ENCODE measurements around the gene CNTNAP2.

CNTNAP2 gene

GRCh38 chr7:147183276-147183675 is 1066.7 kb downstream of the CNTNAP2 start:
- Histone ChIP-seq H3K27me3 (no peaks in the 10 kb centered on the region), H3K4me1 (no peaks in the 10 kb centered on the region), H3K9me3 (no peaks in the 10 kb centered on the region), H3K4me3 (ENCODE audit: low read depth, low read length) (no peak overlapping the region), H3K36me3 (no peaks in the 10 kb centered on the region)
- TF ChIP-seq, protein P1, sequence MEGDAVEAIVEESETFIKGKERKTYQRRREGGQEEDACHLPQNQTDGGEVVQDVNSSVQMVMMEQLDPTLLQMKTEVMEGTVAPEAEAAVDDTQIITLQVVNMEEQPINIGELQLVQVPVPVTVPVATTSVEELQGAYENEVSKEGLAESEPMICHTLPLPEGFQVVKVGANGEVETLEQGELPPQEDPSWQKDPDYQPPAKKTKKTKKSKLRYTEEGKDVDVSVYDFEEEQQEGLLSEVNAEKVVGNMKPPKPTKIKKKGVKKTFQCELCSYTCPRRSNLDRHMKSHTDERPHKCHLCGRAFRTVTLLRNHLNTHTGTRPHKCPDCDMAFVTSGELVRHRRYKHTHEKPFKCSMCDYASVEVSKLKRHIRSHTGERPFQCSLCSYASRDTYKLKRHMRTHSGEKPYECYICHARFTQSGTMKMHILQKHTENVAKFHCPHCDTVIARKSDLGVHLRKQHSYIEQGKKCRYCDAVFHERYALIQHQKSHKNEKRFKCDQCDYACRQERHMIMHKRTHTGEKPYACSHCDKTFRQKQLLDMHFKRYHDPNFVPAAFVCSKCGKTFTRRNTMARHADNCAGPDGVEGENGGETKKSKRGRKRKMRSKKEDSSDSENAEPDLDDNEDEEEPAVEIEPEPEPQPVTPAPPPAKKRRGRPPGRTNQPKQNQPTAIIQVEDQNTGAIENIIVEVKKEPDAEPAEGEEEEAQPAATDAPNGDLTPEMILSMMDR (IDR thresholded peaks at IDR 0.05; ENCODE audit: low read depth, low read length) = no peak
- DNase-seq = no peak

GRCh38 chr7:147188467-147188866 is 1071.9 kb downstream of the CNTNAP2 start:
- TF ChIP-seq, protein P1 (IDR thresholded peaks at IDR 0.05; ENCODE audit: low read depth, low read length) = no peak
- no peaks in the 10 kb centered on the region for H3K36me3 ChIP-seq
- no peaks in the 10 kb centered on the region for H3K27me3 ChIP-seq
- H3K9me3 ChIP-seq = no peaks in the 10 kb centered on the region
- no peak overlapping the region for H3K4me3 ChIP-seq (ENCODE audit: low read depth, low read length)
- no peaks in the 10 kb centered on the region for H3K4me1 ChIP-seq
- DNase-seq = no peak

- DNase-seq = no peak
- TF ChIP-seq, protein P1 (IDR thresholded peaks at IDR 0.05; ENCODE audit: low read depth, low read length) = no peak
- H3K9me3 ChIP-seq = no peaks in the 10 kb centered on the region; the same call in 1 of the 2 replicates
These were observed 1076.9 kb downstream of the CNTNAP2 start for GRCh38 chr7:147193476-147193875.

GRCh38 chr7:147196481-147196880 is 1079.9 kb downstream of the CNTNAP2 start:
- TF ChIP-seq, protein P1 (IDR thresholded peaks at IDR 0.05; ENCODE audit: low read depth, low read length) = no peak
- no peaks in the 10 kb centered on the region for H3K27me3 ChIP-seq
- H3K4me1 ChIP-seq = no peaks in the 10 kb centered on the region
- H3K4me3 ChIP-seq (ENCODE audit: low read depth, low read length) = no peak overlapping the region
- no peaks in the 10 kb centered on the region; the same call in 1 of the 2 replicates for H3K9me3 ChIP-seq
- H3K36me3 ChIP-seq = no peaks in the 10 kb centered on the region
- no peak for DNase-seq

More at GRCh38 chr7:147193476-147193875, 1076.9 kb downstream of the CNTNAP2 start:
- H3K4me1 ChIP-seq = no peaks in the 10 kb centered on the region
- H3K4me3 ChIP-seq (ENCODE audit: low read depth, low read length) = no peak overlapping the region
- H3K27me3 ChIP-seq = no peaks in the 10 kb centered on the region
- H3K36me3 ChIP-seq = no peaks in the 10 kb centered on the region

DNA sequence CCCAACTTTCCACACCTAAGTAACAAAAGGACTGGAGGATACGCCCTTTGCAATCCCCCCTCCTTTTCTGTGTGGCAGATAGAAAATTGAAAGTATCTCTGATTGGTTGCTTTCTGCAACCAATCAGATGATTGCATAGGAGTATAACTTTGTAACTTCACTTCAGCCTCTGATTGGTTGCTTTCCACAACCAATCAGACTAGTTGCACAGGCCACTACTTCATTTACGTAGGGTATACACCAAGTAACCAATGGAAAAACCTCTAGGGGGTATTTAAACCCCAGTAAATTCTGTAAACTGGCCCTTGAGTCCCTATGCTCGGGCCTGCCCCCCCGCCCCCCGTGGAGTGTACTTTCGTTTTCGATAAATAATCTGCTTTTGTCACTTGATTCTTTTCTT is 1080.4 kb downstream of the CNTNAP2 start:
- TF ChIP-seq, protein P1 (IDR thresholded peaks at IDR 0.05; ENCODE audit: low read depth, low read length) = no peak
- Histone ChIP-seq H3K4me1 (no peaks in the 10 kb centered on the region), H3K4me3 (ENCODE audit: low read depth, low read length) (peak overlapping the region; percentile 52), H3K27me3 (no peaks in the 10 kb centered on the region), H3K9me3 (no peaks in the 10 kb centered on the region; the same call in 1 of the 2 replicates), H3K36me3 (no peaks in the 10 kb centered on the region)
- DNase-seq = no peak

DNA sequence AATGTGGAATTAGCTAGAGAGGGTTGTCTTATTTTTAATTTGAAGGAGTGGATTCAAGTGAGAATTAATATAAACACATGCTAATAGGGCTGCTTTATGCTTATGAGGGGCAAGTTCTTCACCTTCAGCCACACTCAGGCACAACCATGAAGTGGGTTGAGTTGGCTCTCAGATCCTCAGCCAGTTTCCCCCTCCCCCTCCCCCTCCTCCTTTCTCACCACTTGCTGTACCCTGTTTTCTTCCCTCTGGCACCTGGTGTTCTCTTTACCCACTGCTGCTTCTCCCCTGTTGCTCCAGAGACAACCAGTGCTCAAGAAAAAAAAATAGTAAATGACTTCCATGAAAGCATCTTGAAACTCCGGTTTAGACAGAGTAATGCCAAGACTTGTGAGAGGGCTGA is 1083.3 kb downstream of the CNTNAP2 start:
- no peaks in the 10 kb centered on the region for H3K27me3 ChIP-seq
- H3K4me1 ChIP-seq = no peaks in the 10 kb centered on the region
- H3K4me3 ChIP-seq (ENCODE audit: low read depth, low read length) = no peak overlapping the region
- no peak for DNase-seq
- H3K9me3 ChIP-seq = no peaks in the 10 kb centered on the region; the same call in 1 of the 2 replicates
- H3K36me3 ChIP-seq = no peaks in the 10 kb centered on the region
- TF ChIP-seq, protein P1 (IDR thresholded peaks at IDR 0.05; ENCODE audit: low read depth, low read length) = no peak
